Activated CD4-positive, alpha-beta T cell treated with anti-CD3 and anti-CD28 coated beads for 1 hour (primary cell): ENCODE measurements around the gene PRSS56.
"Not testable (repeated sequence)": the region's sequence is repeated elsewhere in the genome, so short reads cannot be mapped to it uniquely, and the experiment has no call there.

Experiments
- DNase-seq: peaks from one replicate; pipeline ENCODE4 v3.0.0-alpha.2; 2020

Gene PRSS56

GRCh38 chr2:232526372-232526941, 6.3 kb downstream of the PRSS56 start:
- DNase-seq: no peak

GRCh38 chr2:232527905-232528470, 7.8 kb downstream of the PRSS56 start:
- DNase-seq: no peak

GRCh38 chr2:232528746-232529460, 8.7 kb downstream of the PRSS56 start:
- no peak for DNase-seq

- DNase-seq: no peak
Measured at GRCh38 chr2:232529806-232530547, 9.8 kb downstream of the PRSS56 start.

- DNase-seq: no peak
Measured at GRCh38 chr2:232530626-232531260, 10.6 kb downstream of the PRSS56 start.

GRCh38 chr2:232532419-232532818, 12.2 kb downstream of the PRSS56 start:
- no peak for DNase-seq

GRCh38 chr2:232532821-232533220, 12.6 kb downstream of the PRSS56 start:
- DNase-seq: not testable (repeated sequence)

- no peak for DNase-seq
Measured at GRCh38 chr2:232533944-232534710, 13.9 kb downstream of the PRSS56 start.

- DNase-seq: no peak
Measured at GRCh38 chr2:232534940-232535651, 14.9 kb downstream of the PRSS56 start.

- no peak for DNase-seq
Measured at GRCh38 chr2:232535761-232536530, 15.8 kb downstream of the PRSS56 start.

- DNase-seq: no peak
Measured at GRCh38 chr2:232537079-232537478, 16.9 kb downstream of the PRSS56 start.

- no peak for DNase-seq
Measured at GRCh38 chr2:232537499-232537898, 17.3 kb downstream of the PRSS56 start.

GRCh38 chr2:232538671-232539070, 18.5 kb downstream of the PRSS56 start:
- no peak for DNase-seq

- DNase-seq: no peak
Measured at GRCh38 chr2:232539298-232540231, 19.4 kb downstream of the PRSS56 start, which contains the start of gene CHRNG. TSS of gene CHRNG (plus strand) at chr2:232539692. CDS start at chr2:232539748, 56 bp downstream.

GRCh38 chr2:232540441-232541041, 20.4 kb downstream of the PRSS56 start:
- no peak for DNase-seq

- no peak for DNase-seq
Measured at GRCh38 chr2:232541195-232541960, 21.2 kb downstream of the PRSS56 start.

- DNase-seq: no peak
Measured at GRCh38 chr2:232541961-232542714, 21.9 kb downstream of the PRSS56 start.
